H9 (cell line): Measurements from ENCODE around the gene KLK13. TPM values are rescaled to one million over a fixed set of nuclear protein-coding genes. Genes with fewer than 3 reads are reported as not detected.
A peak's percentile ranks its signal among the peaks of the same experiment; 100 is the strongest.

Experiments
- DNase-seq: peaks from one replicate; pipeline ENCODE4 v3.0.0-alpha.2; 2017
- H2AFZ ChIP-seq: one replicate; pipeline ENCODE4 v1.6.1; 2013; ENCODE audit warnings: mild to moderate bottlenecking, low read length, control low read depth, moderate library complexity
- H2AK5ac ChIP-seq: 2 replicates; pipeline ENCODE4 v1.6.1; 2013; ENCODE audit warnings: low read length, control low read depth, mixed read lengths; ENCODE audit not compliant: insufficient read length
- H2BK120ac ChIP-seq: one replicate; pipeline ENCODE4 v1.6.1; 2013; ENCODE audit warnings: low read depth, mild to moderate bottlenecking, low read length, control low read depth, inconsistent platforms; ENCODE audit not compliant: poor library complexity, severe bottlenecking
- H2BK12ac ChIP-seq: 2 replicates; pipeline ENCODE4 v1.6.1; 2013; ENCODE audit warnings: low read length, control low read depth, mixed read lengths, low read depth; ENCODE audit not compliant: insufficient read length
- H2BK15ac ChIP-seq: 2 replicates; pipeline ENCODE4 v1.6.1; 2013; ENCODE audit warnings: low read depth, low read length, control low read depth
- H2BK20ac ChIP-seq: one replicate; pipeline ENCODE4 v1.6.1; 2013; ENCODE audit warnings: low read depth, mild to moderate bottlenecking, low read length, control low read depth, inconsistent platforms; ENCODE audit not compliant: poor library complexity, severe bottlenecking
- H2BK5ac ChIP-seq: 2 replicates; pipeline ENCODE4 v1.6.1; 2013; ENCODE audit warnings: low read length, control low read depth, mixed read lengths; ENCODE audit not compliant: insufficient read length
- H3K14ac ChIP-seq: 2 replicates; pipeline ENCODE4 v1.6.1; 2013; ENCODE audit warnings: low read length, control low read depth; ENCODE audit not compliant: insufficient read depth
- H3K18ac ChIP-seq: 2 replicates; pipeline ENCODE4 v1.6.1; 2013; ENCODE audit warnings: low read depth, mild to moderate bottlenecking, mixed read lengths, low read length, control low read depth; ENCODE audit not compliant: insufficient read length
- H3K23ac ChIP-seq: 2 replicates; pipeline ENCODE4 v1.6.1; 2013; ENCODE audit warnings: low read length, control low read depth, mixed read lengths, low read depth; ENCODE audit not compliant: insufficient read length
- H3K23me2 ChIP-seq: 2 replicates; pipeline ENCODE4 v1.6.1; 2013; ENCODE audit warnings: low read depth, mild to moderate bottlenecking, mixed read lengths, low read length, control low read depth; ENCODE audit not compliant: insufficient read length, poor library complexity, severe bottlenecking
- H3K27ac ChIP-seq: 2 replicates; pipeline ENCODE4 v1.5.1; 2013; ENCODE audit warnings: low read length, control low read depth, mixed read lengths, low read depth; ENCODE audit not compliant: insufficient read length
- H3K27me3 ChIP-seq: 2 replicates; pipeline ENCODE4 v1.6.1; 2013; ENCODE audit warnings: low read length, control low read depth, inconsistent platforms; ENCODE audit not compliant: insufficient read depth
- H3K4ac ChIP-seq: 2 replicates; pipeline ENCODE4 v1.6.1; 2013; ENCODE audit warnings: low read depth, mild to moderate bottlenecking, control low read depth, inconsistent platforms, low read length, moderate library complexity
- H3K4me1 ChIP-seq: 2 replicates; pipeline ENCODE4 v1.6.1; 2013; ENCODE audit warnings: low read length, control low read depth, inconsistent platforms; ENCODE audit not compliant: insufficient read depth
- H3K4me2 ChIP-seq: 2 replicates; pipeline ENCODE4 v1.6.1; 2013; ENCODE audit warnings: low read length, control low read depth, mixed read lengths; ENCODE audit not compliant: insufficient read length, insufficient read depth
- H3K56ac ChIP-seq: 2 replicates; pipeline ENCODE4 v1.6.1; 2013; ENCODE audit warnings: low read depth, mild to moderate bottlenecking, mixed read lengths, low read length, control low read depth; ENCODE audit not compliant: insufficient read length
- H3K79me1 ChIP-seq: 2 replicates; pipeline ENCODE4 v1.6.1; 2013; ENCODE audit warnings: low read depth, mild to moderate bottlenecking, moderate library complexity, low read length, control low read depth, inconsistent platforms; ENCODE audit not compliant: insufficient read depth, poor library complexity, severe bottlenecking
- H3K79me2 ChIP-seq: 2 replicates; pipeline ENCODE4 v1.6.1; 2013; ENCODE audit warnings: low read length, control low read depth, inconsistent platforms; ENCODE audit not compliant: insufficient read depth
- H3K9ac ChIP-seq: 2 replicates; pipeline ENCODE4 v1.6.1; 2013; ENCODE audit warnings: low read length, control low read depth, mixed read lengths; ENCODE audit not compliant: insufficient read length; ENCODE audit errors: extremely low read depth
- H3K9me3 ChIP-seq: one replicate; pipeline ENCODE4 v1.6.1; 2013; ENCODE audit warnings: low read depth, low read length, inconsistent platforms; ENCODE audit not compliant: control insufficient read depth
- H3T11ph ChIP-seq: one replicate; pipeline ENCODE4 v1.6.1; 2013; ENCODE audit warnings: mild to moderate bottlenecking, low read length, control low read depth, inconsistent platforms
- H4K20me1 ChIP-seq: one replicate; pipeline ENCODE4 v1.6.1; 2013; ENCODE audit not compliant: control insufficient read depth, insufficient read length, insufficient read depth
- H4K5ac ChIP-seq: 2 replicates; pipeline ENCODE4 v1.6.1; 2013; ENCODE audit warnings: low read depth, mild to moderate bottlenecking, mixed read lengths, low read length, control low read depth; ENCODE audit not compliant: insufficient read length
- H4K8ac ChIP-seq: replicated peaks from 2 replicates; pipeline ENCODE4 v1.6.1; 2013; ENCODE audit warnings: low read length, control low read depth, mixed read lengths, low read depth; ENCODE audit not compliant: insufficient read length
- H4K91ac ChIP-seq: 2 replicates; pipeline ENCODE4 v1.6.1; 2013; ENCODE audit warnings: low read depth, mild to moderate bottlenecking, moderate library complexity, mixed read lengths, low read length, control low read depth; ENCODE audit not compliant: insufficient read length
- H3K27ac Mint-ChIP-seq, 3 experiments: 2 replicates in 2 of 3; 3 replicates in 1 of 3; pipeline ENCODE4 v1.8.0; 2020 to 2021; ENCODE audit warnings: mixed read lengths in 3 of 3, mild to moderate bottlenecking in 1 of 3, moderate library complexity in 1 of 3
- H3K27me3 Mint-ChIP-seq: 2 replicates; pipeline ENCODE4 v1.8.0; 2021; ENCODE audit warnings: low read depth, mild to moderate bottlenecking, moderate library complexity, mixed read lengths
- H3K36me3 Mint-ChIP-seq, 3 experiments: 2 replicates in 2 of 3; 3 replicates in 1 of 3; pipeline ENCODE4 v1.8.0; 2020 to 2021; ENCODE audit warnings: low read depth in 3 of 3, mixed read lengths in 3 of 3; ENCODE audit not compliant: insufficient read depth in 1 of 3
- H3K4me1 Mint-ChIP-seq, 2 experiments: 2 replicates each; pipeline ENCODE4 v1.8.0; 2020; ENCODE audit warnings: mixed read lengths in 2 of 2
- H3K4me3 Mint-ChIP-seq, 2 experiments: 2 replicates in 1 of 2; 3 replicates in 1 of 2; pipeline ENCODE4 v1.8.0; 2020 to 2021; ENCODE audit warnings: mild to moderate bottlenecking in 2 of 2, mixed read lengths in 2 of 2, moderate library complexity in 1 of 2
- H3K9me3 Mint-ChIP-seq, 2 experiments: 2 replicates in 1 of 2; 3 replicates in 1 of 2; pipeline ENCODE4 v1.8.0; 2020; ENCODE audit warnings: mild to moderate bottlenecking in 2 of 2, mixed read lengths in 2 of 2, moderate library complexity in 1 of 2
- CTCF ChIP-seq: fragments of 200-600 bp; sonication (generic); conservative IDR thresholded peaks from 3 replicates; pipeline ENCODE4 v1.8.0; 2021; ENCODE audit warnings: antibody characterized with exemption, mild to moderate bottlenecking
- WGBS: extraction: QIAGEN DNeasy Blood & Tissue Kit; methylation state at CpG from one replicate; pipeline ENCODE4 v1.1.7; 2013; ENCODE audit warnings: missing lambda C conversion rate, low lambda C conversion rate, mixed read lengths; ENCODE audit not compliant: insufficient read length; ENCODE audit errors: extremely low coverage; 5-methylcytosine and 5-hydroxymethylcytosine counted together
- total RNA-seq: library from RNA; stranded (reverse); gene quantifications from 2 replicates; pipeline ENCODE4 v1.2.1, GENCODE V29; 2021

KLK13 gene
- total RNA-seq, 1 experiment from 2014 or later, result 4.2 TPM

DNA sequence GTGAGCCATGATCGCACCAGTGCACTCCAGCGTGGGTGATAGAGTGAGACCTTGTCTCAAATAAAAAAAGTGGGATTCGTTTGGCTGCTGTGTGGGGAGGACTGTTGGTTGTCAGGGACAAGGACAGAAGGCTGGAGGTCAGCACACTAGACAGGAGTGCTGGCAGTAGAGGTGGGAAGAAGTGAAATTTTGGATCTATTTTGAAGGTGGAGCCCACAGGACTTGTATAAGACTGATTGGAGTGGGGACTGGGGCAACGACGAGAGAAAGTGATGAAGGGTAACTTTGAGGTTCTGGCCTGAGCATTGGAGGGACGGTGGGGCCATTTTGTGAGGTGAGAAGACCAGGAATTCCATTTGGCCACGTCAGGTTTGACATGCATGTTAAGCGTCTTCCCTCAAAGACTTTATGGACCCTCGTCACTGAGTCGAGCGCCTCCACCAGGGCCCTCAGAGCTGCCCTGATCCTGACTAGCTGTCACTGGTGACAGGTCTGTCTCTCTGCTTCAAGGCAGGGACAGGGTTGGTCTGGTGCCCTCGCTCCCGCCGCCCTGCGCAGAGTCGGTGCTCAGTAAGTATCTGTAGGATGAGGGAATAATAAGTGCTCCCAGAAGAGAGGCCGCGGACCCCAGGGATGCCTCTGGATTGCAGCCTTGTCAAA, 42.6 kb upstream of the KLK13 start:
- no peak overlapping the region for H3K56ac ChIP-seq
- no peak overlapping the region for H2AK5ac ChIP-seq
- H3K79me1 ChIP-seq, result no peaks in the 10 kb centered on the region
- no peak overlapping the region for H3K9ac ChIP-seq
- H2AFZ ChIP-seq, result no peak overlapping the region
- no peak overlapping the region for H3T11ph ChIP-seq
- no peak overlapping the region for H4K5ac ChIP-seq
- Mint-ChIP-seq H3K27me3 (peaks cover 12% of the 10 kb centered on the region), H3K36me3 (peaks cover 0 to 12% (median 6%) of the 10 kb centered on the region in 3 experiments; a peak in 4 of 7 replicates), H3K4me1 (peaks cover 8 to 9% of the 10 kb centered on the region in 2 experiments), H3K27ac (peak overlapping the region in 1 of 3 experiments; percentile 96; a peak in 2 of 7 replicates), H3K9me3 (no peaks in the 10 kb centered on the region; a peak in 1 of 5 replicates), H3K4me3 (peak overlapping the region; percentile 97 to 98)
- H3K23me2 ChIP-seq, result peaks cover 6% of the 10 kb centered on the region
- no peaks in the 10 kb centered on the region for H3K79me2 ChIP-seq
- H2BK20ac ChIP-seq, result no peak overlapping the region
- WGBS, result no CpG with 5 or more reads among the region's 18 CpGs
- H2BK15ac ChIP-seq, result no peak overlapping the region
- no peaks in the 10 kb centered on the region for H3K9me3 ChIP-seq
- peaks cover 3% of the 10 kb centered on the region; the same call in 1 of the 2 replicates for H3K4me1 ChIP-seq
- no peaks in the 10 kb centered on the region for H3K27me3 ChIP-seq
- no peak overlapping the region for H3K14ac ChIP-seq
- TF ChIP-seq CTCF, result no peak
- no peak overlapping the region for H2BK12ac ChIP-seq
- no peak overlapping the region for H3K27ac ChIP-seq
- H2BK5ac ChIP-seq, result no peak overlapping the region
- H3K18ac ChIP-seq, result no peak overlapping the region
- H3K4ac ChIP-seq, result no peak overlapping the region
- no peak overlapping the region for H4K8ac ChIP-seq
- peak; percentile 45 for DNase-seq
- no peak overlapping the region for H4K91ac ChIP-seq
- H4K20me1 ChIP-seq, result no peaks in the 10 kb centered on the region
- no peak overlapping the region for H2BK120ac ChIP-seq
- H3K23ac ChIP-seq, result no peak overlapping the region
- peak overlapping the region; percentile 94 for H3K4me2 ChIP-seq
